ENCODE results near the gene PAIP2.

- no peak for TF ChIP-seq CTCF (IDR thresholded peaks at IDR 0.05)
- TF ChIP-seq RFX5 (IDR thresholded peaks at IDR 0.05; ENCODE audit: low read length): no peak
- TF ChIP-seq MAX (IDR thresholded peaks at IDR 0.05; ENCODE audit: low read depth): no peak
- no peak for TF ChIP-seq USF2 (IDR thresholded peaks at IDR 0.05; ENCODE audit: borderline replicate concordance, low read depth, low read length)
- no peak for TF ChIP-seq FOXM1 (IDR thresholded peaks at IDR 0.05; ENCODE audit: low read depth)
Measured at GRCh38 chr5:139385061-139386049, 43.7 kb downstream of the PAIP2 start.

Measured in SK-N-SH (cell line).